ENCODE results near the gene ARHGAP4.

Gene ARHGAP4

GRCh38 chrX:153925739-153926551, at the start of gene ARHGAP4:
ARHGAP4 (minus strand) TSS chrX:153926264; CDS start chrX:153926202, 62 bp downstream.
- DNase-seq (ENCODE audit: low read depth in 3 of 3), result no peak

DNA sequence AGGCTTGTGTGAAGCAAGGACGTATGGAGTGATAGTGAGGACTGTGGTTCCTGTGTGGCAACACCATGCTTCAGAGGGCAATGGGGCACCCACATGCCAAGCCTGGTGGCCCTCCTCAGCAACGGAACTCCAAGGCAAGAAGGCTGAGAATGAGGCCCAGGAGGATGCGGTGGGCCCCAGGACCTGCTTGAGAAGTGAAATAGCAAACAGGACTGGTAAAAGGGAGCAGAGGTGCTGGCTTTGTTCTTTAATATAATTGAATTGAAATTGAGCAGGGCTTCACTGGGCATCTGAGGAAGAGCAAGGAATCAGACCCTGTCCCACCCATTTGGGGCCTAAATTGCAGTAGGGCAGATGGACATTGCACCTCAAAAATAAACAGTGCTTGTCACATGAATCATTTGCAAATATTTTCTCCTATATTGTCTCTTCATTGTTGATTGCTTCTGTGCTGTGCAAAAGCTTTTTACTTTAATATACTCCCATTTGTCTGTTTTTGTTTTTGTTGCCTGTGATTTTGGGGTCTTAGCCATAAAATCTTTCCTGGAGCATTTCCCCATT, 48.7 kb upstream of the ARHGAP4 start:
- no peak for DNase-seq (ENCODE audit: low read depth in 3 of 3)

GRCh38 chrX:153974003-153974725, 48.1 kb upstream of the ARHGAP4 start:
- DNase-seq (ENCODE audit: low read depth in 3 of 3), result no peak

DNA sequence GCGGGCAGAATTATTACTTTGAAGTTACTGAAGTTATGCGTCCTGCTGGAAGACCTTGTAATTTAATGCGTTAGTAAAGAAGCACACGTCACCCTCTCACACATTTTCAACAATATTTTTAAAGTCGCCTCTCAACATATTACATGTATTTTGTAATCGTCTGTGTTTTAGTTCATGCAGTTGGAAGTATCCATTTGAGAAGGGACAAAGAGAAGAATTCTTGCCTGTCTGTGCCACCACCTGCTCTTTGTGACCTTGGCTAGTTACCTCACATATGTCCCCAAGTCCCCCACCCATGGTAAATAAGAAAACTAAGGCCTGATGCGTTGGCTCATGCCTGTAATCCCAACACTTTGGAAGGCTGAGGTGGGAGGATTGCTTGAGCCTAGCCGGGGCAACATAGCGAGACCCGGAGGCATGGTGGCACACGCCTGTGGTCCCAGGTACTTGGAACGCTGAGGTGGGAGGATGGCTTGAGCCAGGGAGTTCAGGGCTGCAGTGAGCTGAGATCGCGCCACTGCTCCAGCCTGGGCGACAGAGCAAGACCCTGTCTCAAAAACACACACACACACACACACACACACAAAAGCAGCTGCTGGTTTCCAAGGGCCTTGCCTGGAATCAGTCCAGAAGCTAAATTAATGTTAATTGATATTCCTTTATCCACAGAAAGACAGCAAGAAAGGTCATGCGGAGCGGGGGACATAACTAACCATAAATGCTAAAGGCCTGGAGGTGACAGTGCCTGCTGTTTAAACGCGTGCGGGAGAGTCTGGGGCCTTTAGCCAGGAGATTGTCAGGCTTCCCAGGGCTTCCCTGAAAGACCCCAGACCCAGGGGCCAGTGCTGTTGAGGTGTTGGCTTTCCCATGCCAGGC, 47.3 kb upstream of the ARHGAP4 start:
- no peak for DNase-seq (ENCODE audit: low read depth in 3 of 3)

GRCh38 chrX:153972368-153973126, 46.5 kb upstream of the ARHGAP4 start, which contains the start of gene TMEM187:
TMEM187 (plus strand) TSS chrX:153972754; CDS start chrX:153982063, 9,309 bp downstream.
- DNase-seq (ENCODE audit: low read depth in 3 of 3), result peak; percentile 63 to 76 (median 75)

- peak; percentile 75 to 83 (median 78) for DNase-seq (ENCODE audit: low read depth in 3 of 3)
Observed at GRCh38 chrX:153971450-153972367, 45.6 kb upstream of the ARHGAP4 start, which contains the start of gene HCFC1. HCFC1 (minus strand) TSS chrX:153971818; CDS start chrX:153970840, 978 bp downstream.

DNA sequence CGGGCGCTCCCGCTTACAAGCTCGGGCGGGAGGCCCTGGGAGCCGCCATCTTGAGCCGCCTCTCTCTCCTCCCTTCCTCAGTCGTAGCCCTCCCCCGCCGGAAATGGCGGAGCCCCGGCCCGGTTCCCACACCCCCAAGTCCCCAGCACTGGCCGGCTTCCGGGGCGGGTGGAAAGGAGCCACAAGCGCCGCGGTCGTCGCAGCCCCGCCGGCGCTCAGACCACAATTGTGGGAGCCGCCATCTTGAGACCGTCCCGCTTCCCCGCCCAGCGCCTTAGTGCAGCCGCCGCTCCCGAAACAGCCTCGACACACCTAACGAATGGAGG, 45.0 kb upstream of the ARHGAP4 start:
- peak; percentile 64 to 76 (median 74) for DNase-seq (ENCODE audit: low read depth in 3 of 3)

DNA sequence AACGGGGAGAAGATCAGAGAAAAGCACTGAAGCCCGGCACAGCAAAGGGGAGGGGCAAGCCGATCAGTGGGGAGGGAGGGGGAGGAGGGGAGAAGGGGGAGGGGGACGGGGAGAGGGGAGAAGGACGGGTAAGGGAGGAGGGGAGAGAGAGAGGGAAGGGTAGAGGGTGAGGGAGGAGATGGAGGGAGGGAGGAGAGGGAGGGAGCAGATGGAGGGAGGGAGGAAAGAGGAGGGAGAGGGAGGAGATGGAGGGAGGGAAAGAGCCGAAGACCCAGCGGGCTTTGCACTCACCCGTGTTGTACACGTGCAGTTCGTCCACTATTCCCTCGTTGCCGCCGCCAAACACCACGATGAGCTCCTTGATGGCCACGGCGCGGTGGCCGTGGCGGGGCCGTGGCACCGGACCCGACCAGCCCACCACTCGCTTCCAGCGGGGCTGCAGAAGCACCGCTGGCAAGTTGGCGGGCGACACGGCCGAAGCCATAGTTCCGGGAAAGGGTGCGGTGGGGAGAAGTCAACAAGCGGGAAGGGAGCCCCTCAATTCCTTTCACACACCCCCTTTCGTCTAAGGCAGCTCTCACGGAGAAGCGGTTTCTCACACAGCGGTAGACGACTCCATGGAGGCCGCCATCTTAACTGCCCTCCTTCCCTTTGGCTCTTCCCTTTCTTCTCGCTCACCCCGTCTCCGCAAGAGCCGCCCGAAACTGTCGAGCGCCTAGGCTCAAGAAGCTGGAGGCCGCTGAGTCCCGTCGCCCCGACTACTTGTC, 44.5 kb upstream of the ARHGAP4 start:
- DNase-seq (ENCODE audit: low read depth in 3 of 3), result no peak

GRCh38 chrX:153969904-153970356, 43.9 kb upstream of the ARHGAP4 start:
- DNase-seq (ENCODE audit: low read depth in 3 of 3), result no peak

- no peak for DNase-seq (ENCODE audit: low read depth in 3 of 3)
Observed at GRCh38 chrX:153969125-153969903, 43.2 kb upstream of the ARHGAP4 start.

DNA sequence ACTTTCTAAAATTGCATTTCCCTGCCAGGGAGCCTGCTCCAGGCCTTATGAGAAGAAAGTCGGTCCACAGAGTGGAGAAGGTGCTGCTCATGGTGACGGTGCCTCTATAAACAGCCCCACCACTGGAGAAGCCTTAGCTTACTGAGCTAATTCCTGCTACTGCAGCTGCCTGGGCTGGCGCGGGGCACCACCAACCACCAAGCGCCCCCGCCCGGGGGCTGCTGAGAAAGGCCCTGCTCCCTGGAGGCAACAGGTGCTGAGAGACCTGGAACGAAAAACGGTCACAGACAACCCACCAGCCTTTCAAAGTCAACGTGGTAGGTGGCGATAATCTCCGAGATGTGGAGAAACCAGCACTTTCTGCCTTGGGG, 42.7 kb upstream of the ARHGAP4 start:
- no peak for DNase-seq (ENCODE audit: low read depth in 3 of 3)

DNA sequence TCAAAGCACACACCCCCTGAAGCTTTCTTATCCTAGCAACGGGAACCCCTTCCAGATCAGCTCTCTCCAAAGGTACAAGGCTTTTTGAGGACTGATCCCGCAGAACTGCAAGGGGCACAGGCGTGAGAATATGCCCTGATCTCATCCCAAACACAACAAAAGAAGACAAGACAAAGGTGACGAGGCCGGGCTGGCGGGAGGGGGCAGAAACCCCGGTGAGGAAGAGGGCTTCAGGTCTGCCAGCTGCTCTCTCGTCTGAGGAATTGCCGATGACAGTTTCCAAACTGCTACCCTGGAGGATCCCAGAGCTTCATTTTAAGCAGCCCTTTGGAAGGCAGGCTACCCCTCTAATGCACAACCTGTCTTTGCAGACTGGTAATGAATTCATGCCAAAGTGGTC, 42.2 kb upstream of the ARHGAP4 start:
- DNase-seq (ENCODE audit: low read depth in 3 of 3), result no peak

- DNase-seq (ENCODE audit: low read depth in 3 of 3), result no peak
Observed at GRCh38 chrX:153967536-153968224, 41.6 kb upstream of the ARHGAP4 start.

GRCh38 chrX:153966841-153967535, 40.9 kb upstream of the ARHGAP4 start:
- peak in 1 of 3 experiments; percentile 39 for DNase-seq (ENCODE audit: low read depth in 3 of 3)

GRCh38 chrX:153966283-153966688, 40.2 kb upstream of the ARHGAP4 start:
- DNase-seq (ENCODE audit: low read depth in 3 of 3), result no peak

- DNase-seq (ENCODE audit: low read depth in 3 of 3), result no peak
Observed at GRCh38 chrX:153965406-153965805, 39.3 kb upstream of the ARHGAP4 start.

DNA sequence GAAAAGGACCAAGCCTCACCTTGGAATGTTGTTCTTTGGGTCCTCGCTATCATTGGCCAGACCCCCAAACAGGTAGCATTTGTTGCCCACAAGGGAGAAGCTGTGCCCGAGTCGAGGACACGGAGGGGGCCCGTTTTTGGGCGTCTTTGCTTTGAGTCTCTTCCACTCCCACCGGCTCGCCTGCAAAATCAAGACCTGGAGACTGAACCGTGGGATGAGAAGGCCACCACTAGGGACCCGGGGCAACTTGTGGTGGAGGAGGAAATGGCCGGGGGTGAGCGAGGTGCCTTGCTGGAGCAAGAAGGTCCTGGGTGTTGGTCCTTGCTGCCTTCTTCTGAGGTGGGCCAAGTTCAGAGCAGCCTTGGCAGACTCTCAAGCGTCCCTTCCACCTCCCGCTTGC, 38.0 kb upstream of the ARHGAP4 start:
- no peak for DNase-seq (ENCODE audit: low read depth in 3 of 3)
